GM12872 (cell line): ENCODE results near the gene TSPEAR.
"Not testable (repeated sequence)": the region's sequence is repeated elsewhere in the genome, so short reads cannot be mapped to it uniquely, and the experiment has no call there.

Experiments
- TF ChIP-seq, protein P1 (sequence below): IDR thresholded peaks from 3 replicates; pipeline ENCODE4 v1.5.1; 2011; ENCODE audit warnings: low read depth, mild to moderate bottlenecking, low read length, moderate library complexity; ENCODE audit not compliant: insufficient read depth

The TSPEAR gene

DNA sequence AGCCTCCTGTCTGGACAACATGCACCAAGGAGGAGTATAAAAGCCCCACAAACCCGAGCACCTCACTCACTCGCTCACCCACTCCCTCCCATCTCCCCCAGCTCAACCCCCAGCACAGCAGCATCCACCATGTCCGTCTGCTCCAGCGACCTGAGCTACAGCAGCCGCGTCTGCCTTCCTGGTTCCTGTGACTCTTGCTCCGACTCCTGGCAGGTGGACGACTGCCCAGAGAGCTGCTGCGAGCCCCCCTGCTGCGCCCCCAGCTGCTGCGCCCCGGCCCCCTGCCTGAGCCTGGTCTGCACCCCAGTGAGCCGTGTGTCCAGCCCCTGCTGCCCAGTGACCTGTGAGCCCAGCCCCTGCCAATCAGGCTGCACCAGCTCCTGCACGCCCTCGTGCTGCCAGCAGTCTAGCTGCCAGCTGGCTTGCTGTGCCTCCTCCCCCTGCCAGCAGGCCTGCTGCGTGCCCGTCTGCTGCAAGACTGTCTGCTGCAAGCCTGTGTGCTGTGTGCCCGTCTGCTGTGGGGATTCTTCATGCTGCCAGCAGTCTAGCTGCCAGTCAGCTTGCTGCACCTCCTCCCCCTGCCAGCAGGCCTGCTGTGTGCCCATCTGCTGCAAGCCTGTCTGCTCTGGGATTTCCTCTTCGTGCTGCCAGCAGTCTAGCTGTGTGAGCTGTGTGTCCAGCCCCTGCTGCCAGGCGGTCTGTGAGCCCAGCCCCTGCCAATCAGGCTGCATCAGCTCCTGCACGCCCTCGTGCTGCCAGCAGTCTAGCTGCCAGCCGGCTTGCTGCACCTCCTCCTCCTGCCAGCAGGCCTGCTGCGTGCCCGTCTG is 137.5 kb downstream of the TSPEAR start, which contains the start of gene KRTAP10-4:
Gene KRTAP10-4, plus strand, starts transcription at position 100 of the 827 bp plus-strand sequence. Its CDS starts 30 bp downstream, at position 130.
- TF ChIP-seq, protein P1, sequence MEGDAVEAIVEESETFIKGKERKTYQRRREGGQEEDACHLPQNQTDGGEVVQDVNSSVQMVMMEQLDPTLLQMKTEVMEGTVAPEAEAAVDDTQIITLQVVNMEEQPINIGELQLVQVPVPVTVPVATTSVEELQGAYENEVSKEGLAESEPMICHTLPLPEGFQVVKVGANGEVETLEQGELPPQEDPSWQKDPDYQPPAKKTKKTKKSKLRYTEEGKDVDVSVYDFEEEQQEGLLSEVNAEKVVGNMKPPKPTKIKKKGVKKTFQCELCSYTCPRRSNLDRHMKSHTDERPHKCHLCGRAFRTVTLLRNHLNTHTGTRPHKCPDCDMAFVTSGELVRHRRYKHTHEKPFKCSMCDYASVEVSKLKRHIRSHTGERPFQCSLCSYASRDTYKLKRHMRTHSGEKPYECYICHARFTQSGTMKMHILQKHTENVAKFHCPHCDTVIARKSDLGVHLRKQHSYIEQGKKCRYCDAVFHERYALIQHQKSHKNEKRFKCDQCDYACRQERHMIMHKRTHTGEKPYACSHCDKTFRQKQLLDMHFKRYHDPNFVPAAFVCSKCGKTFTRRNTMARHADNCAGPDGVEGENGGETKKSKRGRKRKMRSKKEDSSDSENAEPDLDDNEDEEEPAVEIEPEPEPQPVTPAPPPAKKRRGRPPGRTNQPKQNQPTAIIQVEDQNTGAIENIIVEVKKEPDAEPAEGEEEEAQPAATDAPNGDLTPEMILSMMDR, result not testable (repeated sequence)

DNA sequence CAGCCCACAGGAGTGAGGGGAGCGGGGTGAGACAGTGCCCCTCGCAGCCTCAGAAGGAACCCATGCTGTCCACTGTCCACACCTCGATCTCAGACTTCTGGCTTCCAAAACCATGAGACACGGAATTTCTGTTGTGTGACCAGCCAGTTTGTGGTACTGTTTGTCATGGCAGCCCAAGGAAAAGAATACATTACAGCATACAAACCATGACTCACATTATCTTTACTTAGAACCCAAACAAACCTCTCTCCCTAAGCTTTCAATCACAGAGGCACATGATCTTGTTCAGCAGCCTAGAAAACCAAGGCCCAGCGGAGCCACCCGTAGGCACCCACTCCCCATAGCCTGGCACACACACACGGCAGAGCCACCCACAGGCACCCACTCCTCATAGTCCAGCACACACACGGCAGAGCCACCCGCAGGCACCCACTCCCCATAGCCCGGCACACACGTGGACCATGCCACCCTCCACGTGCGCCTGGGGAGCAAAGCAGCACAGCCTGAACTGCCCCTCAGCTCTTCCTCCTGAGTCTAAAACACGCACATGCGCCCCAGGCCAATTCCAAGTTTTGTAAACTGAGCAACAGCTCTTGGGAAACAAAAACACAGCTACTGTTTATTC is 138.3 kb downstream of the TSPEAR start:
- TF ChIP-seq, protein P1, result no peak

DNA sequence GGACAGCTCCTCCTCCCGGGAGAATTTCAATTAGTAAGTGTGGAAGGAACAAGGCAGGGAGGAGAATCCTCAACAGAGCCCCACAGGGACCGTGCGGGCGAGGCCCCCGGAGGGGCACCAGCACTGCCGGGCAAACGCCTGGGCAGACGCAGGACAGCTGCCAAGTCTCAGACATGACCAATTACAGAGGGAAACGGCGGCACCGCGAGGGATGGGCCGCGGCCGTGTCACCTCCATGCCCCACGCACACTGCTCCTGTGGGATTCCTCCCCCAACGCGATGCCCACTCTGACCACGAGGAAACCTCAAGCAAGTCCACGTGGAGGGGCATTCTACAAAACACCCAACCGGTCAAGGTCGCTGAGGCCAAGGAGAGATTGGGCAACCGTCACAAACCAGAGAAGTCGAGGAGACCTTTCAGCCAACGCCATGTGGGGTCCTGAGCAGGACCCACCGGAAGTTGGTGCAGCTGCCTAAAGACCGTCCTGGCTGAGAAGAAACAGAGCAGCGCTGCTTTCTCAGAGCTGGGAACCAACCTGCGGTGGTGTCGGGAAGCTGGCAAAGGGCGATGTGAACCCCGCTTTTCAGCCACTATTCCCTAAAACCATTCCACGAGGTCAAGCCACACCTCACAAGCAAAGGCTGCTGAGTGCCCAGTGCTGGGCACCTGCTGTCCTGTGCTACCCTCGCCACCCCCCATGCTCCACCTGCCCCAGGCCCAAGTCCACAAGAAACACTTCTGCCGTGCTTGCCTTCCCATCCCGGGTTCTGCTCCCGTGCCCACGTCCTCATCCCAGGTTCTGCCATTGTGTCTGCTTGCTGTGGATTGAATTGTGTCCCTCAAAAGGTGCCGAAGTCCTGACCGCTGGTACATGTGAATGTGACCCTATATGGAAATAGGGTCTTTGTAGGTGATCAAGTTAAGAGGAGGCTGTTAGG is 139.3 kb downstream of the TSPEAR start:
- TF ChIP-seq, protein P1, result no peak

DNA sequence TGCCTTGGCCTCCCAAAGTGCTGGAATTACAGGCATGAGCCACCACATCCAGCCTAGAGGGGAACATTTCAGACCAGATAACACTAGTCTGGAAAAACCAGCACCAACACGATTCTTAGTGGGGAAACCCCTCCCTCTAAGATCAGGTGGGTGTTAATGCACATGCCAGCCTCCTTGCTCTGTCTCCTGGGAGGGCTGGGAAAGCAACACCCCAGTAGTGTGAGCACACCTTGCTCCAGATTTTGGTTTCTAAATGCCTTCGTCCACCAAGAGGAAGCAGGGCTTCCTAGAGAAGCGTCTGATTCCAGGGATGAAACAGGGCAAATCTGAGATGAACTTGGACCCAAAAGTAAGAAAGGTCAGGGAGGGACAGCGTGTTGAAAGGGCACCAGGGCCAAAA is 140.1 kb downstream of the TSPEAR start:
- TF ChIP-seq, protein P1, result no peak

DNA sequence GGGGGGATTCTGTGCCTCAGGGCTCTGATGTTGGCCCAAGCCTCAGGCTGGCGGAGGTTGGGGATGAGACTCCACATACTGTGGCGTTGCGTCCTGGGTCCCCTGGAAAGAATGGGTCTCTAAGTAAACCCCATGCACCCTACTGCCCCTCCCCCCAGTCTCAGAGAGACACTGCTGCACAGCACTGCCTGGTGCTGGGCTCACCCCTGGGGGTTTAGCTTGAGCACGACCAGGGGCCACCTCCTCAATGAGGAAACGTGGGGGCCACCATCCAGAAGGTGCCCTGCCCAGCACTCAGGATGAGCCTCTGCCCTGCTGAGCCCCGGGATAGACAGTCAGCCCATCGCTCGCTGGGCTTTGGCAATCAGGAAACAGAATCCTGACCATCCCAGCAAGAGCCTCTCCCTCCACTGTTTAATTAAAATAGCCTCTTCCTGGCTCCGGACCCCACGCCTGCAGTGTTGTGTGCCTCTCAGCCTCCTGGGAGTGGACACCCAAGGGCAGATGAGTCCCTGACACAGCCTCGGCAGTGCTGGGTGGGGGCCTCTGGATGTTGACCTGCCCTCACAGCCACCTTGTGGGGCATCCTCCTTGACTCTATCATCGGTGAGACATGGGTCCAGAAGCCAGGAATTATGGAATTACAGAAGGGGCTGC is 141.4 kb downstream of the TSPEAR start:
- TF ChIP-seq, protein P1, result no peak

DNA sequence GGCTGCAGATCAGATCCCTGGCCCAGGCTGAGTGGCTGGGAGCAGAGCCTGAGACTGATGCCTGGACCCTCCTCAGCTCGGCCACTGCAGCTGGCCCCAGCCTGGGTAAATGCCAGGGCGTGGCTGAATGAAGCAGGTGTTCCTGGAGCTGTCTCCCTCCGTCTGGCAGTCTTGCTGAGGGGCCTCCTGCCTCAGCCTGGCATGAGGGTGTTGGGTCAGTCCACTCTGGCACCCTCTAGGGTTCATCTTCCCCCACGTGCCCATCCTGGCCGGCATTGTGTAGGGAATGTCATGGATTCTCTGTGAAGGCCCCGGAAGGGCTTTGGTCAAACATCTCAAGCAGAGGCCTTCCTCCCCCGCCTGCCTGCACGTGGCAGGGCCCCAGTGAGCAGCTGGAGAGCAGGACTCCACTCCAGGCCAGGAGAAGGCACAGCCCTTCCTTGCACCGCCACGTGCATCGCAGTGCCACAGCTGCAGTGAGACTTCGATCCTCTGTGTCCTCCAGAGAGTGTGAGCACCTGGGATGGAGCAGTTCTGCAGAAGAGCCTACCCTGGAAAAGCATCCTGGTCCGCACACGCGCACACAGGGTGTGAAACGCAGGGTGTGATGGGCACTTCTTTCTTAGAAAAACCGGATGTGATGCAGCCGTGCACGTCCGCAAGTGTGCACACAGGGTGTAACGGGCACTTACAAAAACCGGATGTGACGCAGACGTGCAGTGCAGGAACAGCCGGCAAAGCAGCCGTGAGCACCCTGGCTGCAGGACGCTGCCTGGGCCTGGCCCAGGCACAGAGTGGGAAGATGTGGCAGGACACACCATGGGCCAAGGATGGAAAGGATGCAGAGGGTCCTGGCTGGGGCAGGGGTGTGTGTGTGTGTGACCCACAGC is 142.5 kb downstream of the TSPEAR start:
- TF ChIP-seq, protein P1, result no peak
